ENCODE results near the gene STAG1. TPM values are rescaled to one million over a fixed set of nuclear protein-coding genes. Genes with fewer than 3 reads are reported as not detected.

STAG1 gene
- total and polyA plus RNA-seq, 9 of the 15 experiments (the other 6 are each of a cell fraction or from before 2014, with no cell fraction given), result 2.7 to 17.7 (median 8.8) TPM

DNA sequence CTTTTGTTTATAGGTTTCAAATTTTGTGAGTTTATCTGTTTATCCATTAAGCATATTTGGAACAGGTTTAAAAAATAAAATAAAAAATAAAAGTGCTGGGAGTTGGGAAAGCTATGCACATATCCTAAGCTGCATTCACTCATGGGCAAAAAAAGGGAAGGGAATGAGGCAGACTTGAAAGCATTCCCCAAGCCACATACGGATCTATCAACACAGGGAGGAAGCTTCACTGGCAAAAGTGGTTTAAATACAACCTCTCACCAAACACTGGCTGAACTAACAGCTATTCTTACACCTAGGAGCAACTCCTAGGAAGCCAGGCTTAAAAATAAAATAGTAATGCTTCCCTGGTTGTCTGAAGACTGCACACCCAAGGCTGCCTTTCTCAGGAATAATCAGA is 400.8 kb downstream of the STAG1 start:
- ChIA-PET POLR2A (interaction anchor here (1.0 kb wide), 1 partner anchor 401 kb away, joined by 3 read pairs; no protein-coding TSS in a partner anchor), CTCF (ENCODE audit: low intra/inter-chr PET ratio) (no interaction called here)
- Histone ChIP-seq H3K36me3 (ENCODE audit: control insufficient read depth, insufficient read depth, low read length) (no peaks in the 10 kb centered on the region), H2AFZ (ENCODE audit: low read depth, low read length) (no peak overlapping the region), H3K9ac (ENCODE audit: insufficient read depth in 1 of 2, low read depth in 2 of 2, low read length in 2 of 2) (no peak overlapping the region), H3K27me3 (ENCODE audit: control insufficient read depth in 2 of 2, insufficient read depth in 2 of 2, low read length in 2 of 2) (no peaks in the 10 kb centered on the region), H3K9me1 (ENCODE audit: control insufficient read depth, insufficient read depth, low read length) (no peaks in the 10 kb centered on the region), H3K79me2 (ENCODE audit: control insufficient read depth, insufficient read depth, low read length) (no peaks in the 10 kb centered on the region), H3K4me2 (ENCODE audit: insufficient read depth, low read length) (no peak overlapping the region), H3K9me3 (replicated peaks; ENCODE audit: control insufficient read depth, insufficient read depth, low read depth, low read length) (no peaks in the 10 kb centered on the region), H3K4me1 (replicated peaks in 1 of 2; ENCODE audit: control insufficient read depth in 2 of 2, insufficient read depth in 2 of 2, low read length in 2 of 2) (no peaks in the 10 kb centered on the region), H4K20me1 (replicated peaks; ENCODE audit: control insufficient read depth, insufficient read depth, low read length) (no peaks in the 10 kb centered on the region), H3K4me3 (no peak overlapping the region), H3K27ac (ENCODE audit: extremely low read depth, low read depth, low read length) (no peak overlapping the region)
- FAIRE-seq, result no peak
- no peak for DNase-seq (ENCODE audit: extremely low read depth in 1 of 4, low spot score in 3 of 4)
- BruUV-seq (replicated peaks), result no TSS peak
- in situ Hi-C loops (cut with MboI) (no loop called here), intact Hi-C loops (cut with micrococcal nuclease) (no loop called here)
- WGBS (ENCODE audit: insufficient coverage, low coverage, missing lambda C conversion rate), result 89% methylated on average over 1 of the region's 1 CpG
- no peak for ATAC-seq
- TF ChIP-seq SMARCE1 (IDR thresholded peaks at IDR 0.05), result no peak
- no peak for TF ChIP-seq MED1 (CRISPR knock-in tag; IDR thresholded peaks at IDR 0.05; ENCODE audit: borderline replicate concordance)
- TF ChIP-seq, protein P1, sequence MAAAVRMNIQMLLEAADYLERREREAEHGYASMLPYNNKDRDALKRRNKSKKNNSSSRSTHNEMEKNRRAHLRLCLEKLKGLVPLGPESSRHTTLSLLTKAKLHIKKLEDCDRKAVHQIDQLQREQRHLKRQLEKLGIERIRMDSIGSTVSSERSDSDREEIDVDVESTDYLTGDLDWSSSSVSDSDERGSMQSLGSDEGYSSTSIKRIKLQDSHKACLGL (CRISPR knock-in tag; IDR thresholded peaks at IDR 0.05; ENCODE audit: borderline replicate concordance, poor library complexity, severe bottlenecking), result no peak
- TF ChIP-seq POLR2B (IDR thresholded peaks at IDR 0.05; ENCODE audit: low read depth, partially characterized antibody), result no peak
- no peak for TF ChIP-seq NCOR1 (IDR thresholded peaks at IDR 0.05)
- TF ChIP-seq MCM7 (IDR thresholded peaks at IDR 0.05), result no peak
- TF ChIP-seq, protein P2, sequence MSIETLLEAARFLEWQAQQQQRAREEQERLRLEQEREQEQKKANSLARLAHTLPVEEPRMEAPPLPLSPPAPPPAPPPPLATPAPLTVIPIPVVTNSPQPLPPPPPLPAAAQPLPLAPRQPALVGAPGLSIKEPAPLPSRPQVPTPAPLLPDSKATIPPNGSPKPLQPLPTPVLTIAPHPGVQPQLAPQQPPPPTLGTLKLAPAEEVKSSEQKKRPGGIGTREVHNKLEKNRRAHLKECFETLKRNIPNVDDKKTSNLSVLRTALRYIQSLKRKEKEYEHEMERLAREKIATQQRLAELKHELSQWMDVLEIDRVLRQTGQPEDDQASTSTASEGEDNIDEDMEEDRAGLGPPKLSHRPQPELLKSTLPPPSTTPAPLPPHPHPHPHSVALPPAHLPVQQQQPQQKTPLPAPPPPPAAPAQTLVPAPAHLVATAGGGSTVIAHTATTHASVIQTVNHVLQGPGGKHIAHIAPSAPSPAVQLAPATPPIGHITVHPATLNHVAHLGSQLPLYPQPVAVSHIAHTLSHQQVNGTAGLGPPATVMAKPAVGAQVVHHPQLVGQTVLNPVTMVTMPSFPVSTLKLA (conservative IDR thresholded peaks at IDR 0.05), result no peak
- no peak for TF ChIP-seq ZNF785 (CRISPR knock-in tag; IDR thresholded peaks at IDR 0.05)
- TF ChIP-seq SLC30A9 (CRISPR knock-in tag; IDR thresholded peaks at IDR 0.05), result no peak
- TF ChIP-seq ZNF232 (CRISPR knock-in tag; IDR thresholded peaks at IDR 0.05), result no peak
- TF ChIP-seq ZNF197 (CRISPR knock-in tag; IDR thresholded peaks at IDR 0.05; ENCODE audit: low read depth), result no peak

Measured in K562 (cell line).